Epithelial cell of proximal tubule (primary cell): ENCODE measurements around the gene FAM13B. TPM values are rescaled to one million over a fixed set of nuclear protein-coding genes. Genes with fewer than 3 reads are reported as not detected.

Experiments used
- DNase-seq: peaks from one replicate; pipeline ENCODE4 v3.0.0-alpha.2; 2011; ENCODE audit warnings: low read depth
- H3K4me3 ChIP-seq: 2 replicates; pipeline ENCODE4 v1.5.1; 2011; ENCODE audit warnings: low read depth, mild to moderate bottlenecking, low read length
- total RNA-seq: library from RNA; depleted of rRNA; stranded (reverse); fragments of >200 nt; gene quantifications from 2 replicates; pipeline ENCODE4 v1.2.3, GENCODE V29; 2015
- TF ChIP-seq, protein P1 (sequence below): conservative IDR thresholded peaks from 2 replicates; pipeline ENCODE4 v1.5.1; 2012; ENCODE audit warnings: low read depth, mild to moderate bottlenecking, low read length

Gene FAM13B
- total RNA-seq, 1 donor from 2014 or later, result 4.0 TPM

DNA sequence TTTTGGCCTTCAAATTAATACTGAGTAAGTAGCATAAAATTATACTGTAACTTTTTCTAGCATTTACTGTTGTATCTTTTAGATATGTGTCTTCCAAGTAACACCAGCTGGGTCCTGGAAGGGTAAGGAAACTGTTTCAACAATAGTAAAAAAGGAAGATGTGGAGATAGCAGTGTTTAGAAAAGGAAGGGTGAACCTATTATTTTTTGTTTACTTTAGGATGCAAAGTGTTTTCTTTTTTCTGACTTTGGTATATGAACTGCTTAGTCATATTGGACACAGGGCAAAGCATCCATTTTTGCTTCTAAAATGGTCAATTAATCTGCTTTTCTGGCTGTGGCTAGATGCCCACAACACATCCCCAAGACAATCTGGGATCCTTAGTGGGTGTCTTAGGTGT, 138.3 kb downstream of the FAM13B start:
- DNase-seq, result no peak
- no peak overlapping the region for H3K4me3 ChIP-seq
- TF ChIP-seq, protein P1, sequence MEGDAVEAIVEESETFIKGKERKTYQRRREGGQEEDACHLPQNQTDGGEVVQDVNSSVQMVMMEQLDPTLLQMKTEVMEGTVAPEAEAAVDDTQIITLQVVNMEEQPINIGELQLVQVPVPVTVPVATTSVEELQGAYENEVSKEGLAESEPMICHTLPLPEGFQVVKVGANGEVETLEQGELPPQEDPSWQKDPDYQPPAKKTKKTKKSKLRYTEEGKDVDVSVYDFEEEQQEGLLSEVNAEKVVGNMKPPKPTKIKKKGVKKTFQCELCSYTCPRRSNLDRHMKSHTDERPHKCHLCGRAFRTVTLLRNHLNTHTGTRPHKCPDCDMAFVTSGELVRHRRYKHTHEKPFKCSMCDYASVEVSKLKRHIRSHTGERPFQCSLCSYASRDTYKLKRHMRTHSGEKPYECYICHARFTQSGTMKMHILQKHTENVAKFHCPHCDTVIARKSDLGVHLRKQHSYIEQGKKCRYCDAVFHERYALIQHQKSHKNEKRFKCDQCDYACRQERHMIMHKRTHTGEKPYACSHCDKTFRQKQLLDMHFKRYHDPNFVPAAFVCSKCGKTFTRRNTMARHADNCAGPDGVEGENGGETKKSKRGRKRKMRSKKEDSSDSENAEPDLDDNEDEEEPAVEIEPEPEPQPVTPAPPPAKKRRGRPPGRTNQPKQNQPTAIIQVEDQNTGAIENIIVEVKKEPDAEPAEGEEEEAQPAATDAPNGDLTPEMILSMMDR, result no peak

DNA sequence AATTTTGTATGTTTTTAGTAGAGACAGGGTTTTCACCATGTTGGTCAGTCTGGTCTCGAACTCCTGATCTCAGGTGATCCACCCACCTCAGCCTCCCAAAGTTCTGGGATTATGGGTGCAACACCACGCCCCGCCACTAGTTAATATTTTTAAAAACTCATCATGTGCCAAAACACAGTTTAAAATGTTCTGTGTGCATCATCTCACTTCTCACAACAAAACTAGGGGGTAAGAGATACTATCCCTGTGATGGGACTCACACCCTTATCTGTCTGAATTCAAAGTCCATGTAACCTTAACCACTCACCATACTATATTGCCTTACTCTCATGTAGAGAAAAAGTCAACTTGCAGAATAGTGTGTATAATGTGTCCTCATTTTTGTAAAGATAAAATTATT, 141.0 kb downstream of the FAM13B start:
- TF ChIP-seq, protein P1, result no peak
- no peak for DNase-seq
- no peak overlapping the region for H3K4me3 ChIP-seq

DNA sequence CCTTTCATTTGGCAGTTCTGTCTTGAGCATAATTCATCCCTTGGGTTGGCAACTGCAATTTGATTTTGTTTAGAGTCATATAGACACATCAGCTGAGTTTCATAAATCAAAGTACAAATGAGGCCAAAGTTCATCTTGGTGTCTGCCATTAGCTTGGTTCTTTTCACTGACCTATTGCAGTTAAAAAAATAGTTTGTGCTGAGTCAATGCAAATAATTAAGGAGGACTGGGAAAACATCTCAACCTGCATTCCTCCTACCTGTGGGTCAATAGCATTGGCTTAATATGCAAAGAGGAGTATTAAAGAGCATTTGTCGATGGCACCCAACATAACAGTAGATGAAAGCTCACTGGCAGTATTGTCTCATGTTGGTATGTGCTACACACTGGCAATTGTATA, 142.0 kb downstream of the FAM13B start:
- no peak overlapping the region for H3K4me3 ChIP-seq
- no peak for DNase-seq
- TF ChIP-seq, protein P1, result no peak

- TF ChIP-seq, protein P1, result no peak
- H3K4me3 ChIP-seq, result peak within 1 kb of the TSS; percentile 60
- peak; percentile 6 for DNase-seq
These were observed 143.8 kb downstream of the FAM13B start, which contains the start of gene PKD2L2 for GRCh38 chr5:137888863-137889759. Gene PKD2L2 (plus strand): TSS chr5:137889457. CDS start chr5:137889492, 35 bp downstream.

- DNase-seq, result no peak
- peak overlapping the region; percentile 60 for H3K4me3 ChIP-seq
- TF ChIP-seq, protein P1, result no peak
These were observed 144.4 kb downstream of the FAM13B start for GRCh38 chr5:137888466-137888862.

Other genes starting within 250 kb of the FAM13B start
- gene MYOT, start 165.2 kb downstream of the FAM13B start, total RNA-seq, result not detected in 2 replicates
- gene PKD2L2, start 143.6 kb downstream of the FAM13B start, total RNA-seq, result not detected in 2 replicates
- not detected in 2 replicates for gene WNT8A, start 51.0 kb upstream of the FAM13B start, total RNA-seq
- gene NME5, start 106.3 kb upstream of the FAM13B start, total RNA-seq, result 1.0 and 3.1 TPM in 2 replicates
- 27.9 and 38.2 TPM in 2 replicates for gene BRD8, start 145.6 kb upstream of the FAM13B start, total RNA-seq
- 49.6 and 82.9 TPM in 2 replicates for gene KIF20A, start 146.0 kb upstream of the FAM13B start, total RNA-seq
- 29.3 and 34.4 TPM in 2 replicates for gene CDC23, start 180.2 kb upstream of the FAM13B start, total RNA-seq
- gene GFRA3, start 241.5 kb upstream of the FAM13B start, total RNA-seq, result 0.12 and 0.29 TPM in 2 replicates